Fibroblast of villous mesenchyme (primary cell): ENCODE results near the gene AGT. TPM values are rescaled to one million over a fixed set of nuclear protein-coding genes. Genes with fewer than 3 reads are reported as not detected.

Source experiments
- DNase-seq: peaks from one replicate; pipeline ENCODE4 v3.0.0-alpha.2; 2010; ENCODE audit warnings: low read depth
- H3K4me3 ChIP-seq: 2 replicates; pipeline ENCODE4 v1.5.1; 2011; ENCODE audit warnings: low read depth, mild to moderate bottlenecking, low read length
- CTCF ChIP-seq: IDR thresholded peaks from 2 replicates; pipeline ENCODE4 v1.5.1; 2012; ENCODE audit warnings: low read depth, mild to moderate bottlenecking, low read length; ENCODE audit not compliant: insufficient read depth
- total RNA-seq: library from RNA; depleted of rRNA; stranded (reverse); fragments of >200 nt; gene quantifications from 2 replicates; pipeline ENCODE4 v1.2.3, GENCODE V29; 2012

Gene AGT
- total RNA-seq, 1 donor, result not detected

- TF ChIP-seq CTCF, result no peak
- DNase-seq, result peak; percentile 54
- no peak overlapping the region for H3K4me3 ChIP-seq
Measured at GRCh38 chr1:230708631-230709580, 5.0 kb downstream of the AGT start.

- DNase-seq, result no peak
- H3K4me3 ChIP-seq, result no peak overlapping the region
- no peak for TF ChIP-seq CTCF
Measured at GRCh38 chr1:230707732-230708630, 5.9 kb downstream of the AGT start.

GRCh38 chr1:230706887-230707731 lies 6.8 kb downstream of the AGT start:
- DNase-seq, result no peak
- TF ChIP-seq CTCF, result no peak

GRCh38 chr1:230706020-230706699 lies 7.8 kb downstream of the AGT start:
- no peak for DNase-seq
- no peak for TF ChIP-seq CTCF
- no peak overlapping the region for H3K4me3 ChIP-seq

More at GRCh38 chr1:230706887-230707731, 6.8 kb downstream of the AGT start:
- H3K4me3 ChIP-seq, result no peak overlapping the region

- no peak for DNase-seq
- H3K4me3 ChIP-seq, result no peak overlapping the region
- no peak for TF ChIP-seq CTCF
Measured at GRCh38 chr1:230705289-230706019, 8.5 kb downstream of the AGT start.
